HG03045 (cell line): ENCODE data around the gene JRKL.

Experiments
- ATAC-seq: cut with Tn5 transposase; IDR thresholded peaks from one replicate; pipeline ENCODE4 v1.9.1; 2021; ENCODE audit warnings: mild to moderate bottlenecking, moderate library complexity; ENCODE audit not compliant: unreplicated experiment

Gene JRKL

GRCh38 chr11:96389720-96390487, at the start of gene JRKL, which contains the start of gene CCDC82:
Gene JRKL (plus strand): TSS chr11:96390013. CDS start chr11:96390650, 637 bp downstream.
Gene CCDC82 (minus strand): TSS chr11:96389912. CDS start chr11:96384747, 5,165 bp downstream.
- ATAC-seq = peak; percentile 96

- ATAC-seq = no peak
These were observed 49.3 kb upstream of the JRKL start for GRCh38 chr11:96340555-96340885.

- no peak for ATAC-seq
These were observed 48.4 kb upstream of the JRKL start for GRCh38 chr11:96341211-96342013.

- ATAC-seq = no peak
These were observed 47.5 kb upstream of the JRKL start for GRCh38 chr11:96342014-96342960.

GRCh38 chr11:96342961-96343711, 46.7 kb upstream of the JRKL start, which contains the start of gene MAML2:
Gene MAML2 (minus strand): TSS chr11:96343195. CDS start chr11:96341895, 1,300 bp downstream.
- peak; percentile 88 for ATAC-seq

- ATAC-seq = no peak
These were observed 33.0 kb upstream of the JRKL start for GRCh38 chr11:96356848-96357247.

GRCh38 chr11:96357794-96358193, 32.0 kb upstream of the JRKL start:
- ATAC-seq = no peak

GRCh38 chr11:96358321-96358720, 31.5 kb upstream of the JRKL start:
- ATAC-seq = no peak

GRCh38 chr11:96361778-96362177, 28.0 kb upstream of the JRKL start:
- ATAC-seq = no peak

- no peak for ATAC-seq
These were observed 24.3 kb upstream of the JRKL start for GRCh38 chr11:96365493-96365892.

GRCh38 chr11:96366024-96366423, 23.8 kb upstream of the JRKL start:
- no peak for ATAC-seq

GRCh38 chr11:96367342-96367741, 22.5 kb upstream of the JRKL start:
- ATAC-seq = no peak

- no peak for ATAC-seq
These were observed 16.0 kb upstream of the JRKL start for GRCh38 chr11:96373826-96374225.

- ATAC-seq = no peak
These were observed 13.0 kb upstream of the JRKL start for GRCh38 chr11:96376796-96377195.

- ATAC-seq = no peak
These were observed 5.7 kb upstream of the JRKL start for GRCh38 chr11:96384156-96384555.

- no peak for ATAC-seq
These were observed 4.6 kb upstream of the JRKL start for GRCh38 chr11:96385187-96385586.

GRCh38 chr11:96388891-96389719, 708 bp upstream of the JRKL start:
- ATAC-seq = peak; percentile 62

GRCh38 chr11:96390488-96390792, 627 bp downstream of the JRKL start:
- ATAC-seq = no peak

- ATAC-seq = no peak
These were observed 2.0 kb downstream of the JRKL start for GRCh38 chr11:96391698-96392307.
